Glomerular endothelial cell (primary cell): ENCODE data around the gene EML6. TPM values are rescaled to one million over a fixed set of nuclear protein-coding genes. Genes with fewer than 3 reads are reported as not detected.

ENCODE experiments used
- DNase-seq: peaks from one replicate; pipeline ENCODE4 v3.0.0-alpha.2; 2011; ENCODE audit warnings: low read depth, low spot score; ENCODE audit errors: extremely low read depth
- total RNA-seq: library from RNA; depleted of rRNA; stranded (reverse); fragments of >200 nt; gene quantifications from 2 replicates; pipeline ENCODE4 v1.2.3, GENCODE V29; 2015

EML6 gene
- total RNA-seq, 1 donor from 2014 or later, result 0.41 TPM

- no peak for DNase-seq
These were observed 289.4 kb downstream of the EML6 start for GRCh38 chr2:55012672-55013484.

DNA sequence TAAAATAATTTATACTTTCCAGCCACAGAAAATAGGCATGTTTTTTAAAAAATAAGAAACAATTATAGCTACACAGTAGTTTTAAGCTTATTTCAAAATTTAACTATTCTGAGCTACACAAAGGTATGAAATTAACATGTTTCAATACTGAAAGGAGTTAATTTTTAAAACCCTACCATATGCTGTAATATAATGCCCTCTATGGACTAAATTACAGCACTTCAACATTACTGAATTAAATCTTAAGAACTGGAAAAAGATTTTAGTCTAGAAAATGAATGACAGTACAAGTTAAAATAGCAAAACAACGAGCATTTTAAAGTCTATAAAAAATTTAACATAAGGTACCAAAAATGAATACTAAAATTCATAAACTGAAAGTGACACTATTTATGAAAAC lies 290.5 kb downstream of the EML6 start:
- DNase-seq, result no peak

DNA sequence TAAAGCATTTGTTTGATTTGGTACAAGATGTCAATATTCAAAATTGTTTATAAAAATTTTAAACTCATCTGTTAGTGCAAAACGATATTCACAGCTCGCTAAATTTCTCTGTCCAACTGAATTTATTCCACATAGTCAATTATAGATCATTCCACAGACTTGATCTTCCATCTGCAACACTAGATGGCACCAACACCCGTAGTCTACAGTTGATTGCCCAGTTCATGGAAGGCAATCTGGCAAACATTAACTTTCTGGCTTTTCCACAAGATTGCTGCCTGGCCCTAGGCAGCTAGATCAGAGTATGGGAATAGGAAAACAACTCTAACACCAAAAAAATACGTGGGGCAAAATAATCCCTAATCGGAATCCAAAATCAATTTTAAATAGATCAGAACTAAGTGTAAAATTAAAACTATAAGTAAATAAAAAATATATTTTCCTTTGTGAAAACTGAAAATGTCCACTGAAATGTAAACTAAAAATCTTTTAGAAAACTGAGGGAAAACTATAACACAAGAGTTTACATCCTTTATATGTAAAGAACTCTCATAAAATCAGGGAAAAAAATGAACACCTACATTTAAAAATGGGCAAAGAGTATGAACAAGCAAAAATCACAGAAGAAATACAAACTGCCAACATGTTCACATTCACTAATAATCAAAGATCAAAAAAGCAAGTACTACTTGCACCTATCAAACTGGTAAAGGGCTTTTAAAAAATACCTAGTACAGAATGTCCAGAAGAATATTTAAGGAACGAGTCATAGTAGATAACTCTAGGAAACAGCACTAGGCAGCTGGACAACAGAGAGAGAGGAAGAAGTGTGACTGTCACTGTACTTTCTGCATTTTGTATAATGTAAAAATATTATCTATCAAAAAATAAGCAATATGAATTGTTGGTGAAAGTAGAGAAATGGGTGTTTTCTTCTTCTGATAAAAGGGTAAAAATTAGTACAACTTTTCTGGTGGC lies 291.8 kb downstream of the EML6 start:
- DNase-seq, result peak; percentile 37

GRCh38 chr2:55017428-55017827 lies 294.0 kb downstream of the EML6 start:
- DNase-seq, result no peak

DNA sequence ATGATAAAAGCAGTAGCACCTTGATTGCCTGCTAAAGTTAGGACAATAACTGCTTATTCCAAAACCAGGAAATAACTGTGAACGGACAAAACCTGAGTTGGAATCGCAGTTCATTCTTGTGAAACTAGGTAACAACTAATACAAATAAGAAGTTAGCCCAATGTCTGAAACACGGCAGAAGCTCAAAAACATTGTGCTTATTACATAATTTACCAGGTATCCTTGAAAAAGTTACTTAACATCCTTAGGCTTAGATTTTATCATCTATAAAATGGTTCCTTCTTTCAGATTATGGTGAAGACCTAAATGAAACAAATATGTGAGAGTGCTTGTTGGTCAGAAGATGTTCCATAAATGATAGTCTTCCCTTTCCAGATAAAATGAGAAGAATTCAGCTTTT lies 294.4 kb downstream of the EML6 start:
- DNase-seq, result no peak

DNA sequence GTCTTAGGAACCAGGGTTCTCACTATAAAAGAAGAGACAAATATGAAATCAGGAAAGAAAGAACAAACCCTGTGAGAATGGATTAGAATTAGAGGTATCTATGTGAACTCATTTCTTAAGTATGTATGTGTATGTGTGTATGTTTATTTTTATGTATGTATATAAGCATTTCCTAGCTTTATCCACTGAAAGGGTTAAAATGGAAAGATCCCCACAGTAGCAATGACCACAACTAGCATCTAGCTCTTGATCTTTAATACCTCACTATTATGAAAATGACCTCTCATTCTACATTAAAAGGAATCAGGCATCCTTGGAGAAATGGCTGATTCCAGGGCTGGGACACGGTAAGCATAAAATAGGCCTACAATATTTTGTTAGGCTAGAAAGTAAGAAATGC lies 295.2 kb downstream of the EML6 start:
- DNase-seq, result no peak

DNA sequence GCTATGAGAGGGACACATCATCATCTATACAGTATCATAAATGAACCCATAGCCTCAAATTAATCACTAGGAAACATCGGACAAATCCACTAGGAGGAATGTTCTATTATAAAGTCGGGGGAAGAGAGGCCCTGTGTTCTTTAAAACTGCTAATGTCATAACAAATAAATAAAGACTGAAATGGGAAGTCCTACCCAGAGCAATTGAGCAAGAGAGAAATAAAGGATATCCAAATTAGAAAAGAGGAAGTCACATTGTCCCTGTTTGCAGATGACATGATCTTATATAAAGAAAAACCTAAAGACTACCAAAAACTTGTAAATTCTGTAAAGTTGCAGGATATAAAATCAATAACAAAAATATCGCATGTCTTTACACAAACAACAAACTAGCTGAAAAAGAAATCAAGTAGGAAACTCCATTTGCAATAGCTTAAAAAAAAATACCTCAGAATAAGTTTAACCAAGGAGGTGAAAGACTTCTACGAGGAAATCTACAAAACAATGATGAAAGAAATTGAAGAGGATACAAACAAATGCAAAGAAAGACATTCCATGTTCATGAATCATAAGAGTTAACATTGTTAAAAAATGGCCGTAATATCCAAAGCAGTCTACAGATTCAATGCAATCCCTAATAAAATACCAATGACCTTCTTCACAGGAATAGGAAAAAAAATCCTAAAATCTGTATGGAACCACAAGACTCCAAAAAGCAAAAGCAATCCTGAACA lies 296.2 kb downstream of the EML6 start:
- DNase-seq, result no peak
